ENCODE data around the gene HSDL1. TPM values are rescaled to one million over a fixed set of nuclear protein-coding genes. Genes with fewer than 3 reads are reported as not detected.

Gene HSDL1
- total and polyA plus RNA-seq, 2 of the 8 experiments (the other 6 are each of a cell fraction or from before 2014, with no cell fraction given) = 25.0 to 55.7 TPM

- 91% methylated on average over 5 of the region's 5 CpGs; no CpG with 5 or more reads in 1 of the 2 experiments for WGBS, 2 experiments (ENCODE audit: extremely low coverage in 1 of 2, insufficient coverage in 1 of 2, insufficient read length in 1 of 2, insufficient replicate concordance in 2 of 2, low coverage in 1 of 2, low lambda C conversion rate in 2 of 2, missing lambda C conversion rate in 1 of 2)
- H4K5ac ChIP-seq (ENCODE audit: insufficient read length, low read depth, low read length) = no peak overlapping the region
Observed at GRCh38 chr16:84120023-84120422, 25.0 kb downstream of the HSDL1 start.

More at GRCh38 chr16:84120023-84120422, 25.0 kb downstream of the HSDL1 start:
- TF ChIP-seq EP300 (IDR thresholded peaks at IDR 0.05; ENCODE audit: borderline replicate concordance in 1 of 2, low read depth in 2 of 2, low read length in 2 of 2) = no peak
- no peak for TF ChIP-seq CTCF (IDR thresholded peaks at IDR 0.05; ENCODE audit: control extremely low read depth in 1 of 3, insufficient read depth in 1 of 3, low read depth in 1 of 3, low read length in 3 of 3)
- TF ChIP-seq KDM5A (IDR thresholded peaks at IDR 0.05; ENCODE audit: low read length) = no peak
- no peak for TF ChIP-seq ASH2L (IDR thresholded peaks at IDR 0.05; ENCODE audit: low read length)
- no peak for TF ChIP-seq GTF2F1 (IDR thresholded peaks at IDR 0.05; ENCODE audit: borderline replicate concordance, low read depth, low read length)
- no peak for TF ChIP-seq SP4 (IDR thresholded peaks at IDR 0.05; ENCODE audit: low read length)
- Histone ChIP-seq H2BK15ac (ENCODE audit: low read length) (no peak overlapping the region), H3K4me1 (replicated peaks in 1 of 4; ENCODE audit: control insufficient read depth in 3 of 4, insufficient read depth in 4 of 4, low read length in 3 of 4) (peaks cover 0 to 2% (median 0%) of the 10 kb centered on the region in 4 experiments; a peak in 1 of 7 replicates), H2BK5ac (ENCODE audit: low read depth, low read length) (peak overlapping the region; percentile 66; the same call in 1 of the 2 replicates), H3K56ac (replicated peaks; ENCODE audit: insufficient read length, low read depth, low read length) (no peak overlapping the region), H3K9me3 (ENCODE audit: insufficient read depth in 2 of 2, low read depth in 1 of 2, low read length in 1 of 2) (no peaks in the 10 kb centered on the region), H3K79me2 (ENCODE audit: control insufficient read depth in 1 of 2, insufficient read depth in 2 of 2, low read length in 2 of 2) (peaks cover 0 to 13% of the 10 kb centered on the region in 2 experiments; a peak in 3 of 4 replicates), H3K79me1 (ENCODE audit: low read depth, low read length) (peaks cover 4% of the 10 kb centered on the region), H3K9ac (replicated peaks in 1 of 4; ENCODE audit: extremely low read depth in 1 of 4, low read depth in 3 of 4, low read length in 3 of 4) (no peak overlapping the region), H2BK20ac (ENCODE audit: low read length) (no peak overlapping the region), H3K23ac (ENCODE audit: insufficient read length) (no peak overlapping the region), H3K4me3 (ENCODE audit: extremely low read depth in 1 of 4, insufficient read depth in 2 of 4, low read depth in 3 of 4, low read length in 4 of 4) (no peak overlapping the region), H3K14ac (ENCODE audit: insufficient read length) (no peak overlapping the region), H3K23me2 (ENCODE audit: low read depth, low read length) (peaks cover 10% of the 10 kb centered on the region), H3K4me2 (ENCODE audit: insufficient read depth in 1 of 2, low read depth in 2 of 2, low read length in 2 of 2) (no peak overlapping the region), H3K18ac (ENCODE audit: extremely low read depth, low read length) (no peak overlapping the region), H2AFZ (ENCODE audit: low read length) (no peak overlapping the region), H3K36me3 (ENCODE audit: control insufficient read depth in 2 of 4, insufficient read depth in 4 of 4, low read length in 3 of 4) (peaks cover 2 to 19% (median 14%) of the 10 kb centered on the region in 4 experiments), H2BK120ac (replicated peaks; ENCODE audit: low read depth, low read length) (no peak overlapping the region), H3K27ac (ENCODE audit: low read depth, low read length) (no peak overlapping the region), H2BK12ac (ENCODE audit: low read depth, low read length) (no peak overlapping the region), H4K91ac (replicated peaks; ENCODE audit: insufficient read length, low read length) (no peak overlapping the region), H4K20me1 (replicated peaks in 1 of 2; ENCODE audit: control insufficient read depth in 1 of 2, insufficient read depth in 2 of 2, low read length in 2 of 2) (peaks cover 0 to 5% of the 10 kb centered on the region in 2 experiments), H3K4ac (replicated peaks; ENCODE audit: insufficient read length, low read depth, low read length) (no peak overlapping the region), H4K8ac (ENCODE audit: extremely low read depth, insufficient read depth, low read length) (peak overlapping the region; percentile 57; the same call in 1 of the 2 replicates), H2AK5ac (ENCODE audit: low read depth, low read length) (no peak overlapping the region), H3K27me3 (replicated peaks in 1 of 4; ENCODE audit: control insufficient read depth in 3 of 4, extremely low read depth in 1 of 4, insufficient read depth in 3 of 4, low read length in 3 of 4) (no peaks in the 10 kb centered on the region)
- FAIRE-seq (no peak), DNase-seq (ENCODE audit: low read depth in 1 of 2, low spot score in 2 of 2) (no peak)
- CTCF ChIA-PET (ENCODE audit: partially characterized antibody) = interaction anchor here (0.7 to 6.0 kb wide), 5 partner anchors 13 to 56 kb away, joined by 3 to 44 read pairs (median 4); no protein-coding TSS in a partner anchor
- POLR2A ChIA-PET (ENCODE audit: partially characterized antibody) = interaction anchor here (1.1 to 4.6 kb wide), 3 partner anchors 12 to 31 kb away, joined by 3 to 19 read pairs (median 5); no protein-coding TSS in a partner anchor
